ENCODE data around the gene IL1RAPL1. TPM values are rescaled to one million over a fixed set of nuclear protein-coding genes. Genes with fewer than 3 reads are reported as not detected.

Gene IL1RAPL1
- total RNA-seq, 4 donors from 2014 or later, result 0.24 to 6.2 TPM; not detected in 2

DNA sequence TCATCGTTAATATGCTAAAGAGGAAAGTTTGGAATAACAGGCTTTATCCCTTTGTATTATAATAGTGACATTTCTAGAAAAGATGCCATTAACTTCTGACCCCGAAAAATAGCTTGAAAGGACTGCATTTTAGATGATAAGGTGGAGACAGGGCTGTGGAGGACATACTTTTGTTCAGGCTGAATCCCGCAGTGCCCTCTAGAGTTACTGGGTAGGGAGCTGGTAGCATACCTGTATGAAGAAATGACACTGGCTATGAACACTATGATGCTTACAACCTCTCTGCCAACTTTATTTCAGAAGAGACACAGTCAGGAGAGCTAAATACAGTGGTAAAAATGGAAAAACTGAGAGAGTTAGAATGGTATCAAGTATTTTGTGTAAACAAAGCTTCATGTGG, 8.1 kb downstream of the IL1RAPL1 start:
- H3K9me3 ChIP-seq, result no peaks in the 10 kb centered on the region
- no peak overlapping the region for H3K27ac ChIP-seq
- H3K27me3 ChIP-seq, result no peaks in the 10 kb centered on the region
- intact Hi-C loops (cut with DNase I; ENCODE audit: low total_unique reads), result no loop called here
- no peak for DNase-seq
- TF ChIP-seq, protein P1, sequence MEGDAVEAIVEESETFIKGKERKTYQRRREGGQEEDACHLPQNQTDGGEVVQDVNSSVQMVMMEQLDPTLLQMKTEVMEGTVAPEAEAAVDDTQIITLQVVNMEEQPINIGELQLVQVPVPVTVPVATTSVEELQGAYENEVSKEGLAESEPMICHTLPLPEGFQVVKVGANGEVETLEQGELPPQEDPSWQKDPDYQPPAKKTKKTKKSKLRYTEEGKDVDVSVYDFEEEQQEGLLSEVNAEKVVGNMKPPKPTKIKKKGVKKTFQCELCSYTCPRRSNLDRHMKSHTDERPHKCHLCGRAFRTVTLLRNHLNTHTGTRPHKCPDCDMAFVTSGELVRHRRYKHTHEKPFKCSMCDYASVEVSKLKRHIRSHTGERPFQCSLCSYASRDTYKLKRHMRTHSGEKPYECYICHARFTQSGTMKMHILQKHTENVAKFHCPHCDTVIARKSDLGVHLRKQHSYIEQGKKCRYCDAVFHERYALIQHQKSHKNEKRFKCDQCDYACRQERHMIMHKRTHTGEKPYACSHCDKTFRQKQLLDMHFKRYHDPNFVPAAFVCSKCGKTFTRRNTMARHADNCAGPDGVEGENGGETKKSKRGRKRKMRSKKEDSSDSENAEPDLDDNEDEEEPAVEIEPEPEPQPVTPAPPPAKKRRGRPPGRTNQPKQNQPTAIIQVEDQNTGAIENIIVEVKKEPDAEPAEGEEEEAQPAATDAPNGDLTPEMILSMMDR (IDR thresholded peaks at IDR 0.05), result no peak
- no peak for TF ChIP-seq POLR2A (IDR thresholded peaks at IDR 0.05)
- no peak overlapping the region for H3K4me3 ChIP-seq
- no peaks in the 10 kb centered on the region for H3K36me3 ChIP-seq
- no peaks in the 10 kb centered on the region for H3K4me1 ChIP-seq

DNA sequence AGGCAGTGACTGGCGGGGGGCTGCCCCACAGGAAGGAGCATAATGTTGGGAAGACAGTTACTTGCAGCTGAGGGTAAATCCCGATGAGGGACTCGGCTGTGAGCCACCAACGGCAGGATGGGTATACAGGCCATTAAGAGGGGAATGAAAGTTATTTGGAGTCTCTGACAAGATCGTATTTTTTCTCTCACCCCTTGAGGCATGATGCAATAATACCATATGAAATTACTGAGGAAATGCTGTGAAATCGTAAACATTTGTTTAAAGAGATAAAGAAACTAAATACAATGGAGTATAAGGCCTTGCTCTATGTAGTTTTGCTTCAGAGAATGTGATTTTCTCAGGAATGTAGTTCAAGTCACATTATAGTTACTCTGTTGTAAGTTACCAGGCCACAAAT, 12.7 kb downstream of the IL1RAPL1 start:
- no peak for TF ChIP-seq POLR2A (IDR thresholded peaks at IDR 0.05)
- TF ChIP-seq, protein P1 (IDR thresholded peaks at IDR 0.05), result no peak
- DNase-seq, result no peak
- no peaks in the 10 kb centered on the region for H3K4me1 ChIP-seq
- H3K36me3 ChIP-seq, result no peaks in the 10 kb centered on the region
- H3K27me3 ChIP-seq, result no peaks in the 10 kb centered on the region
- no peak overlapping the region for H3K4me3 ChIP-seq
- intact Hi-C loops (cut with DNase I; ENCODE audit: low total_unique reads), result no loop called here
- no peaks in the 10 kb centered on the region for H3K9me3 ChIP-seq
- H3K27ac ChIP-seq, result no peak overlapping the region

DNA sequence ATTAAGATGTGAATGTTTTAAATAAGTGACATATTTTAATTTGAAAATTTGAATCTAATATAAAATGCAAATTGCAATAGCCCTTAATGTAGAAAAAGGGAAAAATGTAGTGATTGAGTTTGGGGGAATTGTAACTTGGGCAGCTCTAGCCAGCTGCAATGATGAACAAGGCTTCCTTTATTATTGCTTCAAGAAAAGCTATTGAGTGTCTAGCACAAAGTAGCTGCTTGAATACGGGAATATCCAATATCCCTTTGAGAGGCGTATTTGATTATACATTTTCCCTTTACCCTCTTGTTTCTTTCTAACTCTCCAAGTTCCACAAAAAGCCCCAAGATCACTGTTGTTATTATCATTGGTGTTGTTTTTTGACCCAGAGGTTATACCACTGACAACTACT, 21.8 kb downstream of the IL1RAPL1 start:
- Histone ChIP-seq H3K4me3 (no peak overlapping the region), H3K27me3 (no peaks in the 10 kb centered on the region), H3K27ac (no peak overlapping the region), H3K36me3 (no peaks in the 10 kb centered on the region), H3K4me1 (no peaks in the 10 kb centered on the region), H3K9me3 (no peaks in the 10 kb centered on the region)
- TF ChIP-seq, protein P1 (IDR thresholded peaks at IDR 0.05), result no peak
- no peak for TF ChIP-seq POLR2A (IDR thresholded peaks at IDR 0.05)
- no peak for DNase-seq
- intact Hi-C loops (cut with DNase I; ENCODE audit: low total_unique reads), result no loop called here

DNA sequence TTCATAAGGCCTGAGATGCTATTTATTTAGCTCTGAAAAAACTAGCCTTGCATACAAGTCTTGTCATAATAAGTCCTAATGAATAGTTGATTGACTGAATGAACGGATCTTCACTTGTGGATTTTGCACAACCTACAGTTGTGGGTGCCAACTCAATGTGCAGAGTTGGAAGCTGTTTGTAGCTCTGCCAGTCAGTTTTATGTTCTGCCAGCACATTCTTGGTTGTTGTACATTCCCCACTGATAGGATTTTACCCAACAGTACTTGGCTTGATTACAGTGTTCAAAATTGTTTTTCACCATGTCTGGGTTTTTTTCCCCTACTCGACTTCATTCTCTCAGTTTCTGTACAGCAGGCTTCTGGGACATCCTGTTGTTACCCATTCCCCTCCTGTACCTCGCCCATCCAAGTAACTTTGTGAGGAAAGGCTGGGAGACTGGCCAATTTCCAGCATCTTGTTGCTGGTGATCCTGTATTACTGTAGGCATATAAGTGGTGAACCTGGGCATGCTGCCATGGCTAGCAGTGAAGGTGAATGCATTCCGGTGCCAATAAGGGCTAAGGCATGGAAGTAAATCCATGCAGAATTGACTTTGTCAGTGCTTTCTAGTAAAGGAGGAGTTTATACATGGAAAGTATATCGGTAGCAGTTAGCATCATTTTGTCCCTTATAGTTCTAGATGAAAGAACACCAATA, 22.8 kb downstream of the IL1RAPL1 start:
- no peak overlapping the region for H3K4me3 ChIP-seq
- TF ChIP-seq, protein P1 (IDR thresholded peaks at IDR 0.05), result no peak
- TF ChIP-seq POLR2A (IDR thresholded peaks at IDR 0.05), result no peak
- no peak overlapping the region for H3K27ac ChIP-seq
- no peaks in the 10 kb centered on the region for H3K4me1 ChIP-seq
- no peaks in the 10 kb centered on the region for H3K36me3 ChIP-seq
- H3K27me3 ChIP-seq, result no peaks in the 10 kb centered on the region
- DNase-seq, result no peak
- no peaks in the 10 kb centered on the region for H3K9me3 ChIP-seq
- intact Hi-C loops (cut with DNase I; ENCODE audit: low total_unique reads), result no loop called here

DNA sequence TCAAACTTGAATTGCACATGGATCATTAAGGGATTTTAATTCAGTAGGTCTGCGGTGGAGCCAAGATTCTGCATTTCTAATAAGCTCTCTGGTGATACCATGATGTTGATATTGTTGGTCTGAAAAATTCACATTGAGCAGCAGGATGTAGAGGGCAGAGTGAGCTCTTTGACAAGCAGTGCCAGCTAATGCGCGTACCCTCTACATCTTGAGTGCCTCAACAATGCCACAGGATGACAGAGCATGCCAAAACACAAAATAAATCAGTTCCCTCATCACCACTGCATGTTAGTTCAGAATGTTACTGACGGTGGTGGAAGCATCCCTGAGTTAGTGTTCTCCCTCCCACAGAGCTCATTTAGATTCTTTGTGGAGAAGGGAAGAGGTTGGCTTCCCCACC, 23.5 kb downstream of the IL1RAPL1 start:
- TF ChIP-seq, protein P1 (IDR thresholded peaks at IDR 0.05), result no peak
- no peak for TF ChIP-seq POLR2A (IDR thresholded peaks at IDR 0.05)
- H3K4me1 ChIP-seq, result no peaks in the 10 kb centered on the region
- DNase-seq, result no peak
- intact Hi-C loops (cut with DNase I; ENCODE audit: low total_unique reads), result no loop called here
- no peak overlapping the region for H3K4me3 ChIP-seq
- no peaks in the 10 kb centered on the region for H3K9me3 ChIP-seq
- no peaks in the 10 kb centered on the region for H3K36me3 ChIP-seq
- no peaks in the 10 kb centered on the region for H3K27me3 ChIP-seq
- H3K27ac ChIP-seq, result no peak overlapping the region
